HG03175 (cell line): ENCODE measurements around the gene LBHD1.
"Not testable (repeated sequence)": the region's sequence is repeated elsewhere in the genome, so short reads cannot be mapped to it uniquely, and the experiment has no call there.

ENCODE experiments used
- ATAC-seq: cut with Tn5 transposase; IDR thresholded peaks from one replicate; pipeline ENCODE4 v1.9.1; 2021; ENCODE audit warnings: mild to moderate bottlenecking, moderate library complexity; ENCODE audit not compliant: unreplicated experiment

Gene LBHD1

DNA sequence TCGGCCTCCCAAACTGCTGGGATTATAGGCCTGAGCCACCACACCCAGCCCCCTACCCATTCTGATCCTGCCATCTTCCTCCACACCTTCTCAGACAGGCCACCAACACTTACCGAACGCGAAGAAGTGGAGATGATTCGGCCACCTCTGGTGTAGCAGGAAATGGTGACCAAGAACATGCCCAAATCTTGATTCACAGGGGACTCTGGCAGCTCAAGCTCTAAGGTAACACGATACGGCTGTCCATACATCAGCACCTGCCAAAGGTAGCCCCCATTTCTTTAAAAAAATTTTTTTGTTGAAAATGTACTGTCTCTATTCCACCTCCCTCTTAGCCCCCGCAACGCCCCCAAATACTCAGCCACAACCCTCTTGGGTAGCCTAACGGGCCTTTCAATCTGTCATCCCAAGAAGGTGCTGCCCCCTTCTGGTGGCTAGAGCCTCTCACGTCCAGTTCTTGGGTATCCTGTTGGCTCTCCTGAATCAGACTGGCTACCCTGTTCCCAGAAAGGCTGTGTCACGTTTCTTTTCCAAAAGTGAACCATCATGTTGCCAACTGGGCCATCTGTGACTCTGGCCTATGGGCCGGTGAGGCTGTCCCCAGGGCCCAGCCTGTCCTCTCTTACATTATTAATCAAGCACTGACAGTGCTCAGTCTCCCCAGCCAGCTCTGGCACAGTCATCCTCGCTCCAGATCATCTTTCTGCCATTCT, 22.5 kb upstream of the LBHD1 start:
- no peak for ATAC-seq

DNA sequence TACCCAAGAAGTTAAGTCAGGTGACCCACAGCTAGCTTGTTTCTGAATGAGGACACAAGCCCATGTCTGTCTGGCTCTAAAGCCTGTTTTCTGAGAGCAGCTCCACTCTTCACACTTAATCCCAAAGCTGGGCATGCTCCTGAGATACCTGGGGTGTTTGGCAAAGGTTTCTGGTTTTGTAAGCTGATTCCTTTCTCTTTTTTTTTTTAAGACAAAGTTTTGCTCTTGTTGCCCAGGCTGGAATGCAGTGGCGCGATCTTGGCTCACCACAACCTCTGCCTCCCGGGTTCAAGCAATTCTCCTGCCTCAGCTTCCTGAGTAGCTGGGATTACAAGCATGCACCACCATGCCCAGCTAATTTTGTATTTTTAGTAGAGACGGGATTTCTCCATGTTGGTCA, 21.6 kb upstream of the LBHD1 start:
- ATAC-seq: not testable (repeated sequence)

DNA sequence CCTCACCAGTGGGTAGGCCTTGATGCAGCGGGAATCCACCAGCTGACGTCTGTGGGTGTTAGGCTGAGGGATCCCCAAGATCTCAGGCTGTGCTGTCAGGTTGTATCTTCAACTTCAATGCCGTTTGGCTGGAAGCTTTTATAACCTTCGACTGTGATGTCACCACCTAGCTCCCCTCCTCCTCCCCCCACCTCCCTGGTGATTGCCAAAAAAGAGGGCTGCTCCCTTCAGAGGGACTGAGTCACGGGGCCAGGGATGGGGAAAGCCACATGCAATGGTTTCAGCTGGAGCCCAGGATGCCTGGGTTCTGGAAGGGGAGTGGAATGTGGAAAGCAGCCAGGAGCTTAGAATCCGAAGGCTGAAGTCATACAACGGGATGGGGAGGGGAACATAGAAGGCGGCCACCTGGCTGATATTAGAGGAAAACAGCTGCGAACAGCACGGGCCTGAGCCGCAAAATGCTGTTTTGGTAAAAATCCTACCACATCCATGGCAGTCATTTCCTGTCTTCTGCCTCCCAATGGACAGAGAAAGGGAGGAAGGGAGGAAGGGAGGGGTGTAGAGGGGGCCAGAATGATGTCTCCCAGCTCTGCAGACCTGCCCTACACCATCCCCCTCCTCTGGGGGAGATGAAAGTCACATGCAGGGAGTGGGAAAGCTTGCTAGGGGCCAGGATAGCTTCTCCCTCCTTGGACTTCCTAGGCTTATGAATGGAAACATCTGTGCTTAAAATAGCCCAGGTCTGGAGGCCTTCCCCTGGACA, 17.5 kb upstream of the LBHD1 start, which contains the start of gene LRRN4CL:
TSS of gene LRRN4CL (minus strand) at position 110 of the 763 bp plus-strand sequence. CDS start 1,022 bp downstream, outside the sequence.
- ATAC-seq: no peak

DNA sequence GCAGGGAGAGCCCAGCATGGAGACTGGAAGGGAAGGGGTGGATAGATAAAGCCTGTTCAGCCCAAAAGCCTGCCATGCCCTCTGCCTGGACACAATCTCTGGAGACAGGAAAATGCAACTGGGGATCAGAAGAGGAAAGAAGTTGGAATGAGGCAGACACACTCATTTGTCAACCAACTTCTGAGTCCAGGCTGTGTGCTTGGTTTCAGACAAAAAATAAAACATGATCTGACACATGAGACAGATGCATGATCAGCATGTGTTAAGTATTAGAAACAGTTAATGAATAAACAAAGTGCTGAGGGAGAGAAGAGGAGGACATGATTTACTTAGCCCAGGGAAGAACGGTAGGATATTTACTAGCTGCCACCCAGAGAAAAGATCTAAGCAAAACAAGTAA, 16.4 kb upstream of the LBHD1 start:
- no peak for ATAC-seq

DNA sequence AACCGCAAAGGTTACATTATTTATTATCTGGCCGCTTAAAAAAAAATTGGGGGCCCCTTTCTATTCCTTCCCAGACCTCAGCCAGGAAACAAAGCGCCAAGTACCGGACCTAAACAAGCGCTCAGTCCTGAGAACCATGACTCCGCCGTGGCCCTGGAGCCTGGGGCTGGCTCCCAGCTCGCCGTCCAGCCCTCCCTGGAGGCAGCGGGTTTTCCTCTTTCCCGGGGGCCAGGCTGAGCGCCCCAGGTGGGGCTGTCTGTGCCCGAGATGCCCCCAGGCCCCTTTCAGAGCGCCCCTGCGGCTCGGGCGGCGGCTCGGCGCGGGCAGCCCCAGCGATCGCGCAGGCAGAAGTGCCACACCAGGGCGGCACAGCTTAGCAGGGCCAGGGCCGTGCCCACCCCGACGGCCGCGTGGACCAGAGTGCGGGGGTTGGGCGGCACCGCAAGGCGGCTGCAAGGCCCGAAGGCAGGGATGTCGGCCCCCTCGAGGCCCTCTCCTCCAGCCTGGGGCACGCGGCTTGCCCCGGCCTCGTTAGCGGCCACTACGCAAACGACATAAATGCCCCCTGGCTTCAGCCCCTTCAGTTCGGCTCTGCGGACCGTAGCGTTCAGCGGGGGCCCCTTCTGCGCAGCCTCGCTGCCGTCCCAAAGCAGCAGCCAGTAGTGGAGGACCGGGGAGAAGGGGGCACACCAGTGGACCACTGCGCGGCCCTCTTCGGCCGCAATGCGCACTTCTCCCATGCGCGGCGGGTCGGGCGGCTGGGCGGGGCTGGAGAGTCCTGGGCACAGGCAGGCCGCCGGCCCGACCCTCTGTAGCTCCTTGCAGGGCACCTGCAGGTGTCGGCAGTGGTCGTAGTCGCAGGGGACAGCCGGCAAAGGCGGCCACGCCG, 15.7 kb upstream of the LBHD1 start:
- ATAC-seq: no peak

DNA sequence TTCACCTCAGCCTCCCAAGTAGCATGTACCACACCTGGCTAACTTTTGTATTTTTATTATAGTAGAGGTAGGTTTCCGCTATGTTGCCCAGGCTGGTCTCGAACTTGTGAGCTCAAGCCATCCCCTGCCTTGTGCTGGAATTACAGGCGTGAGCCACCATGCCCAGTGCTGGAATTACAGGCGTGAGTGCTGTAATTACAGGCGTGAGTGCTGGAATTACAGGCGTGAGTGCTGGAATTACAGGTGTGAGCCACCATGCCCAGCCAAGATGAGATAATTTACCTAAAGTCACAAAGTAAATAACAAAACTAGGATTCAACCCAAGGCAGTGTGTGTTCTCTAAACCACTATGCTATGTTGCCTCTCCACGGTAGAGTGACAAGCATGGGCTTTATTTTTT, 10.5 kb upstream of the LBHD1 start:
- ATAC-seq: no peak

DNA sequence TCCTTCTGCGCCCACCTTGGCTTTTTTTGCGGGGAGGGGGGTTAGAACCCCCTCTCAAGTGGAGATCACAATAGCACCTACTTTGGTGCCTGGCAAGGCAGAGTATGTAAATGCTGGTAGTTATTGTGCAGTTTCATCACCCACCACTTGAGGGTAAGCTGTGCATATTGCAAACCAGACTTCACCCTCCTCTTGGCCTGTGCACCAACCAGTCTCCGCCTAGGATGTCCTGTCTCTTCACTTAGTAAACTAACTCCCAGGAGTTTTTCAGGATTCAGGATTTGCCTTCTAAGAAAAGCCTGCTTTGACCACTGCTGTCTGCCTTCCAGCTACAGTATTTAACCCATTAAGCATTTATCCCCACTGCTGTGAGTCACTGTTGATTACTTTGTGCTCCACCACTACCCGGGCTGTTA, 8.8 kb upstream of the LBHD1 start:
- peak; percentile 64 for ATAC-seq

DNA sequence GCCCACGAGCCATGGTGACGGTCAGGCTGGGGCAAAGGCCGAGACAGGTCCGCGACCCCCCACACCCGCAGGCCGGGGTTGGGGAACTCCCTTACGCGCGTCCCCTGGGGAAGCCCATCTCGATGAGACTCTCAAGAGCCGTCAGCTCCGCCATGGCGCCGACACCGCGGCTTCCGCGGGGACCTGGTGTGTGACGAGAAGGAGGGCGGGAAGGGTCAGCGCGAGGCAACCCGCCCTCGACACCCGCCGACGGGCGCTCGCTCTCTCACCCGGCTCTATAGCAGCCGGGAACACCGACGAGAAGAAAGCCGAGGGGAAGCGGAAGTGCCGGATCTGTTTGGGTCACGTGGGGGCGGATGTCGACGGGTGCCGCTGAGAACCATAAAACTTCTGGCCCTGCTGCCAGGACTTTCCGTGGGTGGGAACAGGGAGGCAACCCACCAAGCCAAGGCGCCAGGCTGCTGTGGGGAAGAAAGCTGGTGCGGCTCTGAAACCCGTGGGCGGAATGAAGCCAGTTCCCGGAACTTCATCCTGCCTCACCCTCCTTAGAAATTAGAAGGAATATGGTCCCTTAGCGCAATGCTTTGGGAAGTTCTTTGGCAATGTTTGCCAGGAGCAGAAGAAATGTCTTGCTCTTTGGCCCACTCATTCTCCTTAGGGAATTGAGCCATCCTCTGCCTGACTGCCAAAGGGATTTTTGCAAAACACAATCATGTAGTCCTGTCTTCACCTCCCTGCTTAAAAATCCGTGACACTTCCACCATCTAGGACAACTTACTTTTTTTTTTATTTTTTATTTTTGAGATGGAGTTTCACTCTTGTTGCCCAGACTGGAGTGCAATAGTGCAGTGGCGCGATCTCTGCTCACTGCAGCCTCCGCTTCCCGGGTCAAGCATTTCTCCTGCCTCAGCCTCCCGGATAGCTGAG, 7.0 kb upstream of the LBHD1 start, which contains the start of gene UBXN1:
TSS of gene UBXN1 (minus strand) at position 304 of the 927 bp plus-strand sequence. CDS start at position 154, 150 bp downstream.
- ATAC-seq: peak; percentile 75

DNA sequence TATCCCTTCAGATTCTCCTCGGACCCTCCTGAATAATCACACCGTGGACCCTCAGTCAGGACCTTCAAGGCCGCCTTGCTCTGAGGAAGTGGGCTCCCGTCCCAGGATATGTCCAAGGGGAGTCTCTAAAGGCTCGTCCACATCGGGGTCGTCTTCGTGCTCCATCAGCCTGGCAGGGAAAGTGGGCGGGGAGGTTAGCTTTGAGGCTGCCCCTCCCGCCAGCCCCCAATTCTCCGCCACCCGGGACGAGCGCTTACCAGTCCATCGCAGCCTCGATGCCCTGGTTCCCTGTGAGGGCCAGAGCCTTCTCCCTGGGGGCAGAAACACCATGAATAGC, 6.3 kb upstream of the LBHD1 start:
- no peak for ATAC-seq

DNA sequence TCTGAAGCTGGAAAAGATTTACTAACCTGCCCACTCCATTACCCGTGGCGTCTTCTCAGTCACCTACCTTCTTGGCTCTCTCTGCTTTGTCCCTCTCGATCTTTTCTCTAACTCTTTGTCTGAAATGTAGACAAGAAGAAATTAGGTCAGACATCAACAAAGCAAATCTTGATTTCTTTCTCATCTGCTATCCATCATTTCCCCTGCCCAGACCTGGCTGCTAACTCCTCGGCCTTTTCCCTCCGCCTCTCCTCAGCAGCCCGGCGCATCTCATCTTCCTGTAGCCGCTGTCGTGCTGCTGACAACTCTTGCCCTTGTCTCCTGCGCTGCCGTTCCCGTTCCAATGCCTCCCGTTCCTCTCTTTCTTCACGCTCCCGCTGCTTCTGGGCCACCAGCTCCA, 5.6 kb upstream of the LBHD1 start:
- no peak for ATAC-seq

DNA sequence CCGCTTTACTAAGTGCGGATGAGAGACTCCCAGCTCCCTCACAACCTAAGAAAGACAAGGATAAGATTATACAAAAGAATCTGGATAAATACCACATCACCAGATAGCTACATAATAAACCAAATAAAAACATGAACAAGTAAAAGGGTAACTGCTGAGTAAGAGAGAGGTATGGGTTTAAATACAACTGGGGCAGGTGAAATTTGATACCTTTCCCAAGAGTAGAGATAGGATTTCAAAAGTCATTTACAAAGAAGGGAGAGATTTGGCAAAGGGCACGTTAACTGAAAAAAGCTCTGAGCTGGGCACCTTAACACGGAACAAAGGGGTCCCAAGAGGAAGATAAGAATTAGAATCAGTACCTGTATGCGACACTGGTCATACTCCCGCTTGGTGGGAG, 5.1 kb upstream of the LBHD1 start:
- ATAC-seq: no peak

DNA sequence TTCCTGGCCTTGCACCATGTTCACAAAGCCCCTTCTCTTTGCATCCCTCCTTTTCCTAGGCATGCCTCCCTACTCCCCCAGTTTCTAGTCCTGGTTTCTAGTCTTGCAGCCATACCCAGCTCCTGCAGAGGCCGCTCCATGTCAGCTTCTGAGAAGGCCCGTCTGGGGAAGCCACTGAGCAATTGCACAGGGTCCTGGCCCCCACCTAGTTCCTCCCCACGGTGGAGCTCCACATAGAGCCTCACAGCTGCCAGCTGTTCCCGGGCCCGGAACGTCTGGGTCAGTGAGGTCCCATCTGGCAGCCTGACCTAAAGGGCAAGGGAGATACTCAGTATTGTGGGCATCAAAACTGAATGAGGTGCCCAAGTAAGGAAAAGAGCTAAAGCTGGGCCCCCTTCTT, 4.6 kb upstream of the LBHD1 start:
- ATAC-seq: no peak

DNA sequence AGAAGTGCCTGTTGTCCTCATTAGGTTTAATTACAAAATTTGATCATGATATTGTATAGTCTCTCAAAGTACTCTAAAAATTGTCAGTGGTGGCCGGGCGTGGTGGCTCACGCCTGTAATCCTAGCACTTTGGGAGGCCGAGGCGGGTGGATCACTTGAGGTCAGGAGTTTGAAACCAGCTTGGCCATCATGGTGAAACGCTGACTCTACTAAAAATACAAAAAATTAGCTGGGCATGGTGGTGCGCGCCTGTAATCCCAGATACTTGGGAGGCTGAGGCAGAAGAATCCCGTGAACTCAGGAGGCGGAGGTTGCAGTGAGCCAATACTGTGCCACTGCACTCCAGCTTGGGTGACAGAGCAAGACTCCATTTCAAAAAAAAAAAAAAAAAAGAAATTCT, 3.3 kb upstream of the LBHD1 start:
- not testable (repeated sequence) for ATAC-seq

DNA sequence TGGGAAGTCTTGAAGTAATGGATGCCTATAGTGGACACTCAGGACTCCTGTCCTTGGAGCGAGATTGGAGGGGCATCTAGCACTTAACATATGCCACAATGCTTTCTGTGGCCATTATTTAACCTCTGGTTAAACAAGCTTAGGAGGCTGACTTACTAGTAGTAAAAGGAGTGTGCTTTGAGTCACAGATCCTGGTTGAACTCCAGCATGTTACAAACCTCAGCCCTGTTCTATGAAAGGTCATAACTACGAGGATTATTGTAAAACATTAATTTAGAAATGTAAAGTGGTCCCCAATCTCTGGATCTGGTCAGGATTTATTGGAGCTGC, 1.1 kb upstream of the LBHD1 start:
- no peak for ATAC-seq

DNA sequence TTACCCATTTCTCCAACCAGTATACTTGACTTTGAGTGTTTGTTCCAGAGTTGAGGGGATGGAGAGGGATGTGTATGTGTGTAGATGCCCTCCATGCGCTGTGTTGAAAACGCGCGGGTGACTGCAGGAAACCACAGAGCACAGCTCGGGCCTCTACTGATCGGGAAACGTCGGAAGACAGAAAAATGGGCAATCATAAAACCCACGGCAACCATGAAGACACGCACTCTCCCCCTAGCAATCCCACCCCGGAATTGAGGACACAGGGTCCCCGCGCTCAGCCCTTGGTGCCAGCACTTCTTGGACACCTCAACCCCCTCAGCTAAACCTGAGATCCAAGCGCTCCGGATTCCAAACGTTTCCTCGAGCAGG, 845 bp downstream of the LBHD1 start:
- ATAC-seq: peak; percentile 4

DNA sequence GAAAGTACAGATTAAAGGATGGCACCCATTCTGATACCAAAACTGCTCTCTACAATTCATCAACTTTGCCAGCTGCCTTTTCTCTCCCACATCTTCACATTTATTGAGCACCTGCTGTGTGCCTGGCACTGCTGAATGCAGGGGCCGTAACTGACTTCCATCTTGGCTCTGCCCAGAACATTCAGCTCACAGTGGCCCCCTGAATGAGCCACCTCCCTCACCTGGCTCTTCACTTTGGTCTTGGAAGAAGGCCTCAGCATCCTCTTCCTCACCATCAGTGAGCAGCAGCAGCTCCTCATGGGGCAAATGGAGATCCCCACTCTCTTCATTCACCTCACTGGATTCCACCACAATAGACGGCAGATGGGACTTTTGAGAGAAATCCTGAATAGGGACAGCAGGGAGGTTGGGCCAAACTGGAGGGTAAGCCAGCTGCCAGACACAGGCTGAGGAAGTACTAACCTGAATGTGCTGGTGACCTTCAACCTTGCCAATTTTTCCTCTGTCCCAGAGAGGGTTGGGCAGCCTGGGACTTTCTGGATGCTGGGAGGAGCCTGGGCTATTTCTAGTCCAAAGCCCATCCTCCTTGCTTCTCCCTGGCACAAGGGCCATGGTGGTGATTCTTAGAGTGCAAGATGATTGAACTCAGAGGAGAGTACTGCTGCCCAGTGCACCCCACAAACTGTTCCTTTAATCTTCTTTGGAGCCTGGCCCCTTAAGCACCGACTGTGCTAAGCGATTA, 2.5 kb downstream of the LBHD1 start:
- no peak for ATAC-seq

DNA sequence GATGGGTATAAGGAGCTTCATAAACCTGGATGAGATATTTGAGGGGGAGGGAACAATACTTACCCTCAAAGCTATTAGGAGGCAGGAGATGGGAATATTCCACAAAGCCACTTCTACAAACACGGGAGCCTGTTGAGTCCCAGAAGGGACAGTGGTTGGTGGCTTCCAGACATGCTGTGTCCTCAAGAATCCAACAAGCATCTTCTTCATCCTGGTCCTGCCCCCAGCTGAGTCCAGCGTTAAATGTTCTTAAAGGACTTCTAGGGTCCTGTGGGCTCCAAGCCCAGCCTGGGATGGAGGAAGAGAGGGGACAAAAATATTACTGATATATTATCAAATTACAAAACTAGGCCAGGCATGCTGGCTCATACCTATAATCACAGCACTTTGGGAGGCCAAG, 4.6 kb downstream of the LBHD1 start:
- no peak for ATAC-seq

DNA sequence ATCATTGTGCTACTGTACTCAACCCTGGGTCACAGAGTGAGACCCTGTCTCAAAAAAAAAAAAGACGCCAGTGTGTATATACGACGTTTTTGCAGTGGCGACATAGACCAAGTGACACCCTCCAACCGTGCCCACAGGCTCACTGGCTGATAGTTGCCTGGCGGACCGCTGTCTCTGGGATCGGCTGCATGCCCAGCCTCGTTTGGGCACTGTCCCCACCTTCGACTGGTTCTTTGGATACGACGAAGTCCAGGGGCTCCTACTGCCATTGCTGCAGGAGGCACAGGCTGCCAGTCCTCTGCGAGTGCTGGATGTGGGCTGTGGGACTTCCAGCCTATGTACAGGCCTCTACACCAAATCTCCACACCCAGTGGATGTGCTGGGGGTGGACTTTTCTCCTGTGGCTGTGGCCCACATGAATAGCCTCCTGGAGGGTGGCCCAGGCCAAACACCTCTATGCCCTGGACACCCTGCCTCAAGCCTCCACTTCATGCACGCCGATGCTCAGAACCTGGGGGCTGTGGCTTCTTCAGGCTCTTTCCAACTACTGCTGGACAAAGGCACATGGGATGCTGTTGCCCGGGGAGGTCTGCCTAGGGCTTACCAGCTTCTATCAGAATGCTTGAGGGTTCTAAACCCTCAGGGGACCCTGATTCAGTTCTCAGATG, 5.7 kb downstream of the LBHD1 start:
- ATAC-seq: no peak

DNA sequence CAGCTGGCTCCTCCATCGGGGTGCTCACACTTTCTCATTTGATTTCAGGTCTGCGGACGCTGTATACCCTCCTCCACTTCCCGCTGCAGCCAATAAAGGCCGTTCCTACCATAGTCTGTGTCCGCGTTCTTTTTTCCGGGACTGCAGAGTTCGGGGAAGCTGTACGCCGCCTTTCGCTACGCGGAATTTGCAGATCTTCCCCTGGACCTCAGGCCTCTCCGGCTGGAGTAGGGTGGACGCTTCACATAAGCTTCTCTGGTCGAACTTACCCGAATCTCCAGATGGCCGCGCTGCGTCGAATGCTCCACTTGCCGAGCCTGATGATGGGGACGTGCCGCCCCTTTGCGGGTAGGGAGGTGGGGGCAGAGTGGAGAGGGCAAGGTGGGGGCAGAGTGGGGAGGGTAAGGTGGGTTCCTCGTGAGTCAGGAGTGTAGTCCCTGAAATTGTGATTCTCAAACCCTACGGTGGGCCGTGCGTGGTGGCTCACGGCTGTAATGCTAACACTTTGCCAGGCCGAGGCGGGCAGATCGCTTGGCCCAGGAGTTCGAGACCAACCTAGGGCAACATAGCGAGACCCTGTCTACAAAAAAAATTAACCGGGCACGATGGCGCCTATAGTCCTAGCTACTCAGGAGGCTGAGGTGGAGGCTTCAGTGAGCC, 6.3 kb downstream of the LBHD1 start:
- ATAC-seq: peak; percentile 16
